ENCODE measurements around the gene RAB3C.

DNA sequence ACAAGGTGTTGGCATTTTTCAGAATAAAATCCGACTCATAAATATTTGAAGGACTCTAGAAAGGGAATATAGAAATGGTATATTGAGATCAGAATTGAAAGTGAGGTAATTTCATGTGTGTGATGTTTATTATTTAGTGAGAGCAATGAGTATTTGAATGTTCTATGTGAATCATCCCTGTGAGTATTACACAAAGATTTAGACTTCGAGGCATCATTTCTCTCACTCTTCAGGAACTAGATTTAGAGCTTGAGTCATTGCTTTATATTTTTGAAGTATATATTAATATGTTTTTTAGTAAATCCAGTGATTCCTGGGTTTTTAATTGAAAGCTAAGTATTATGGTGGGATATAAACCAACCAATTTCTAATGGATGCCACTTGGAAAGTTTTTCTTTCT is 91.2 kb downstream of the RAB3C start:
- TF ChIP-seq, protein P1, sequence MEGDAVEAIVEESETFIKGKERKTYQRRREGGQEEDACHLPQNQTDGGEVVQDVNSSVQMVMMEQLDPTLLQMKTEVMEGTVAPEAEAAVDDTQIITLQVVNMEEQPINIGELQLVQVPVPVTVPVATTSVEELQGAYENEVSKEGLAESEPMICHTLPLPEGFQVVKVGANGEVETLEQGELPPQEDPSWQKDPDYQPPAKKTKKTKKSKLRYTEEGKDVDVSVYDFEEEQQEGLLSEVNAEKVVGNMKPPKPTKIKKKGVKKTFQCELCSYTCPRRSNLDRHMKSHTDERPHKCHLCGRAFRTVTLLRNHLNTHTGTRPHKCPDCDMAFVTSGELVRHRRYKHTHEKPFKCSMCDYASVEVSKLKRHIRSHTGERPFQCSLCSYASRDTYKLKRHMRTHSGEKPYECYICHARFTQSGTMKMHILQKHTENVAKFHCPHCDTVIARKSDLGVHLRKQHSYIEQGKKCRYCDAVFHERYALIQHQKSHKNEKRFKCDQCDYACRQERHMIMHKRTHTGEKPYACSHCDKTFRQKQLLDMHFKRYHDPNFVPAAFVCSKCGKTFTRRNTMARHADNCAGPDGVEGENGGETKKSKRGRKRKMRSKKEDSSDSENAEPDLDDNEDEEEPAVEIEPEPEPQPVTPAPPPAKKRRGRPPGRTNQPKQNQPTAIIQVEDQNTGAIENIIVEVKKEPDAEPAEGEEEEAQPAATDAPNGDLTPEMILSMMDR (IDR thresholded peaks at IDR 0.05), result no peak
- TF ChIP-seq POLR2A (IDR thresholded peaks at IDR 0.05), result no peak

All from right lobe of liver (tissue), 4 donors.